Left ventricle myocardium superior (tissue), 1 donor: Measurements from ENCODE around the gene STAT4. TPM values are rescaled to one million over a fixed set of nuclear protein-coding genes. Genes with fewer than 3 reads are reported as not detected.

ENCODE experiments used
- ATAC-seq: fragments of 200-7000 bp; cut with Tn5 transposase; one replicate; pipeline ENCODE4 v1.9.1; 2020; ENCODE audit warnings: mild to moderate bottlenecking, moderate library complexity
- DNase-seq: peaks from one replicate; pipeline ENCODE4 v3.0.0-alpha.2; 2020
- intact Hi-C: fragments of 100-400 bp; cut with micrococcal nuclease; formaldehyde crosslinking; loops from one replicate; pipeline ENCODE4 v1.11.0; 2022
- total RNA-seq: library from RNA; stranded (reverse); fragmentation: NEBNext Ultra II Directional; extraction: Animal tissue kit (Norgen Biotek cat#: 25700); gene quantifications from one replicate; pipeline ENCODE4 v1.2.1, GENCODE V29; 2021
- donor health status: DM: no; HTN: yes; CAD: no; lungs with severe emphysema.

STAT4 gene
- total RNA-seq, 1 donor from 2014 or later = 0.57 TPM

DNA sequence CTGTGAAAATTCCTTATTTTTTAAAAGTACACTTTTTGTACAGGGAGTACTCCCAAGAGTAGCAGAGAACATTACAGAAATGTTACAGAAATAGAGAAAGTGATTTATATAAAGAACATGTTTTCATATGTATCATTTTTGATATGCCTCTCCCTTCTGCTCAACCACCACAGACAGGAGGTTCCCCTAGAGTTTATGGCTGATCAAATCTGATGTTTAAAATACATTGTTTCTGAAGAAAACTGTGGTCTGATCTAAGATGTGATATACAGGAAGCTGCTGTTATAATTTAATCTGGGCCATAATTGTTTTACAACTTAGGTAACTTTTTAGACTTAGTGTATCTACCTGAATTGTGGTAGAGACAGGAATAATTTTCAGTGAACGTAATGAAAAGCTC, 37.0 kb downstream of the STAT4 start:
- ATAC-seq (no peak), DNase-seq (no peak)
- intact Hi-C loops = no loop called here

DNA sequence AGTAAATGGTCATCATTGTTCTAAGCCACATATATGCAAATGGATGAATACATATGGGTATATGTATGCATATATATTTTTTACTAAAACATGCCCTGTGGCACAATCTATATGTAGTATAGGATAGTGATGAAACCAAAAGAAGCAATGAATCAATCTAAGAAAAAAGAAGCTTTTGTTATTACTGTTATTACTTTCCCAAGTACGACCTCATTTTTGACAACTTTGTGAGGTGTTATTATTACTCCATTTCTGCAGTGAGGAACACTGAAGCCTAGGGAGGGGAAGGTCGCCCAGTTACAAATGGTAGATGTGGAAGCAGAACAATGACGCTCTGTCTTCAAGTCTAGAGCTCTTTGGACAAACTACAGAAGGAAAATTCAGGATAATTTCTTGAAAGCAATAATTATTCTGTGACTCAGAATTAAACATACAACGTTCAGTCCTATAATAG, 38.3 kb downstream of the STAT4 start:
- intact Hi-C loops = no loop called here
- ATAC-seq (no peak), DNase-seq (no peak)

DNA sequence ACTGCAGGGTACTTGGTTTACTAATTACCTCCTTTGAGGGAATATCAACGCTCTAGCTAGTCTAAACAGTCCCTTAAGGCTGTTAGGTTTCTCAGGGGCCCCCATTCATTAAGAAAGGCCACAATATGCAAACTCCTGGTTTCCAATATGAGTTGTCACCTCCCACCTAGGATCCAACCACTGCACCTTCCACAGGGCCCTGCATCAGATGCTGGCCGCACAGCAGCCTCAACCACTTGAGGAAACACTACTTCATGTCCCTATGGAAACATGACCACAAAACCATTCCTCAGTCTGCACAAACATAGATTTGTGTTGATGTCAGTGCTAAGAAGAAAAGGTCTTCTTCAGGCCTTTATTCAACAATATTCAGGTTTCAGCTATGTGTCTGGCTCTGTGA, 40.9 kb downstream of the STAT4 start:
- ATAC-seq = no peak
- intact Hi-C loops = no loop called here
- DNase-seq = no peak

DNA sequence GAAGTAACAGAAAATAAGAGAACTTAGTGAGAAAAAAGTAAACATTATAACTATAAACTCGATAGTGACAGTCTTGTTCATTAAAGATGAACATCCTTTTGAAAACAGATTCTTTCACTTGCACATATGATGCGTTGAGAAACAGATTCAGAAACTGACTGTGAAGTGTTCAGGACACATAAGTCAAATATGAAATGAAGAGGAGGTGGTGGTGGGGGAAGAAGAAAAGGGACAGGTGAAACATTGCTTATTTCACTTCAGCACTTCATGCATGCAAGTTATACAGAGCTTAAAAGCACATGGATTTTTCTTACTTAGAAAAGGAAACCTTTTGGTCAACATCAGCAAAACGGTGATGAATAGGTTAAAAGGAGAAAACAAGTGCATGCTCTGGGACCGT, 42.5 kb downstream of the STAT4 start:
- DNase-seq = no peak
- intact Hi-C loops = no loop called here
- ATAC-seq = no peak

DNA sequence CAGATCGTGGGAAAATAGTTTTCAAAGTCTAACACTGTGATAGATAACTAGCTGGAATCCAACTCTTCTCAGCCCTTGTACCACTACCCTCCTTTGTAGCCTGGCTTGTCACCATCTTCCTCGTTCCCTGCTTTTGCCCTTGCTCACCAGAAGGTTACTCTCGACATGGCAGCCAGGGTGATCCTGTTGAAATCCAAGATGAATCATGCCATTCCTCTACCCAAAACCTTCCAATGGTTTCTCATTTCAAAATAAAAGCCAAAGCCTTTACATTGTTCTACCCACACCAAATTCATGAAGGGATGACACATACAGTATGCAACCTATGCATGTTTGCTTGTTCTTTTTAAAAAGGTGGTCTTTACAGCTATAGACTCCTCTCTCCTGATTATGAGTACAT, 45.7 kb downstream of the STAT4 start:
- DNase-seq (no peak), ATAC-seq (no peak)
- intact Hi-C loops = no loop called here

DNA sequence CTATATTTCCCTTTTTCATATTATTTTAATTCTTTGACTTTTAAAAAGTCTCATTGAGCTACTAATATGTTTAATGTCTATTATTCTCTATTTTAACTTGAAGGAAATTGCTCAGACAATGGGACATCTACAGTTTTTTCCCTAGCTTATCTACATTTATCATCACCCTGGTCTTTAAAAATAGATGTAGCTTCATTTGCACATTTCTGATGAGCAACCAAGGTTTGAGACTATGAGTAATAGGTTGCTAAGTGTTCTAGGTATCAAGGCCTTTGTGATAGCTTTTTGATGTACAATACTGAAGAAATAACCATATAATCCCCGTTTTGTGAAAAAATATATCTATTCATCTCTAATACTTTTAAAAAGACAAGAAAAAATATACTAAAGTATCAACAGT, 47.0 kb downstream of the STAT4 start:
- intact Hi-C loops = no loop called here
- ATAC-seq = no peak
- no peak for DNase-seq

DNA sequence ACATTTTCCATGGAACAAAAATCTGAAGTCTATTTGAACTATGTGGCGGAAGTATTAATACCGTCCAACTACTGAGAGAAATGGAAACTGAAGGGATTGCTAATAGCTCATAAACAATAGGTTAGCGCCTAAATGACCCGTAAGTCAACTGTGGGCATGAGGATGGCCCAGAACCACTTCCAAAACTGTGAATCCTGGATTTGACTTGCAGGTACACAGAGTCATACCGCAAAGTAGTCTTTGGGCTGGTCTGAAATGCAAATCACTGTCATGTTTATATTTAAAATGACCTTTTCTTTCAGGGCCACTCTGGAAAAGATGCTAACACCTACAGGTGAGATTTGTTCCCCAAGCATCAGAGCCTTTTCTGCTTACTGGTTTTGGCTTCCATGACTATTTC, 50.6 kb downstream of the STAT4 start:
- intact Hi-C loops = no loop called here
- DNase-seq (no peak), ATAC-seq (no peak)

DNA sequence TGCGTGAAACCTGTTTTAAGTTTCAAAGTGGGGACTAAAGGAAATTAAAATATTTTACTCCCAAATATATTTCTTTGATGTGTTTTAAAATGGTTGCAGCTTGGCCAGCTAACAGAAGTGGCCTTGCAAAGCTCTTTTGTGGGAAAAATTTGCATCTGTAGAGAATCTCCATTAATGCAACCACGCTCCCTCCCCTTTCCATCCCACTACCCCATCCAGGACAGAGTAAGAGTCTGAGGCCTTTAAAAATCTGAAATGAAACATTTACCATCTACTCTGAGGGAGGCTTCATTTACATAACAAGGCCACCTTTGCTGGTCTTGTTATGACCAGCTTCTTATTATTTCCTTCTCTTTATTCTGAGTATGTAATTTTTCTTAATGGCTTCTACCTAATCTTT, 63.5 kb downstream of the STAT4 start:
- intact Hi-C loops = no loop called here

DNA sequence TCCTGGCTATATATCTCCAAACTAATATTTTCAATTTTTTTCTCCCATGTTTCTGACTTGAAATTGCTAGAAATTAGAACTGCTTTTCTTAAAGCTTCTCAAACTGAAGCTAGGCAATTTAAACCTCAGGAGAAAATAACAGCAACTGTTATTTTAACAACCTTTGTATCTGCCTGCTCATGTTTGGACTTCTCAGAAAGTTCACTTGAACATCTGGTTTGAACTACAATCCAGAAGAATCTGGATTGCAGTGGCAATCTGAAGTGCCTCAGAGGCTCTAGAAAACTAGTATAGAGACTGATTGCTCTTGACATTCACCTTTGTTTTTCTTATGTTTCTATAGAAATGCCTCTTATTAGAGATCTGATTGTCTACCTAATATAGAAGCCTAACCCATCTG, 64.1 kb downstream of the STAT4 start:
- intact Hi-C loops = no loop called here
- ATAC-seq = no peak
- DNase-seq = no peak

More for the DNA sequence above, 63.5 kb downstream of the STAT4 start:
- no peak for ATAC-seq
- DNase-seq = no peak

DNA sequence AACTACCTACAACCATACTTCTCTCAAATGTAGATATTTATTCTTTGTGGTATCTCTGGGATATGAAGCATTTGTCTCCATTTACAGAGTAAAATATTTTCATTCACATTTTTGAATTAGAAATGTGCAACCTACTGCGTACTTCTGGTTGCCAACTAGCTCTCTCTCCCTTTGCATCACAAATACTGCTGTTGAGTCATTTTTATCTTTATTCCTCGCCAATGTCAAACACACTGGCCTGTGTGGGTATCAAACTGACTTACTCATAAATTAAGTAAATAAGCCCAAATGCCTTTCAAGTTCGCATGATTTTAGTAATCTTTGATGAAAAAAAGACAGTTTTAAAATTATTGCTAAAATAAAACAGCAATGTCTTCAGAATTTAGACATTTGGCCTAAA, 67.3 kb downstream of the STAT4 start:
- ATAC-seq (no peak), DNase-seq (no peak)
- intact Hi-C loops = no loop called here

DNA sequence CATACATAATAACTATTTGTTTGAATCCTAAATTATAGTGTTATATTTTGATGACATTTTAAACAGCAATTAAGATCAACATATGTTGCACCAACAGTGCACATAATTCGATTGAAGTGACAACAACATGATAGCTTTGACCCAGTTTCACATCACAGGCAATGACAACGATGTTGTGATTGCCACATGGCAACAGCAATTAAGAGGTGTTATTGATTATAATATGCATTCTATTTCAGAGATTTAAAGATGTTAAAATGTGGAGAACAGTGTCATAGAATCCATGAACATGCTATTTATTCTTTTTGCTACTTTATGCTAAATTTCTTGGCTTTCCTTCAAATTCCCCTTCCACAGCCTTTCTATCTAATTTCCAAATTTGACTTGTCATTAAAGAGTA, 68.5 kb downstream of the STAT4 start:
- intact Hi-C loops = no loop called here
- DNase-seq = no peak
- ATAC-seq = no peak

DNA sequence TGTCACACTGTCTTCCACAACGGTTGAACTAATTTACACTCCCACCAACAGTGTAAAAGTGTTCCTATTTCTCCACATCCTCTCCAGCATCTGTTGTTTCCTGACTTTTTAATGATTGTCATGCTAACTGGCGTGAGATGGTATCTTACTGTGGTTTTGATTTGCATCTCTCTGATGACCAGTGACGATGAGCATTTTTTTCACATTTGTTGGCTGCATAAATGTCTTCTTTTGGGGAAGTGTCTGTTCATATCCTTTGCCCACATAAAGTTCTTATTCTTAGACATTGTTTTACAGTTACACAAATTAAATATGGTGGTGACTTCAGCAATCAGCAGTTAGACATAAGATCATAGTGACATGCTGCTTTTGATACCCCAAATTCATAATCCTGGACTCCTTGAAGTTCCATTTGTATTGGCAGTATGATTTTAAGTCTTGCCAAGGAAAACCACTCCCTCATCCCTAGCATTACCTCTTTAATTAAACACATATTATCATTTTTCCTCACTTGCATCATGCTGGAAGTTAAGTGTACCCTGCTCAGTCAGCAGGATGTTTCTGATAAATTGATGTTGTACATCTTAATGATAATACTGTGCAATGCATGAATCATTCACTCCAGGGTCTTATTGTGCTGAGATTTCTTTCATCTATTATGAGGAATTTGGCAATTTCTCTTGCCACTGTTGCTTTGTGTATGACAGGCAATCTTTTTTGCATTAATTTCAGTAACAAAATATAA, 69.2 kb downstream of the STAT4 start:
- DNase-seq (no peak), ATAC-seq (no peak)
- intact Hi-C loops = no loop called here

DNA sequence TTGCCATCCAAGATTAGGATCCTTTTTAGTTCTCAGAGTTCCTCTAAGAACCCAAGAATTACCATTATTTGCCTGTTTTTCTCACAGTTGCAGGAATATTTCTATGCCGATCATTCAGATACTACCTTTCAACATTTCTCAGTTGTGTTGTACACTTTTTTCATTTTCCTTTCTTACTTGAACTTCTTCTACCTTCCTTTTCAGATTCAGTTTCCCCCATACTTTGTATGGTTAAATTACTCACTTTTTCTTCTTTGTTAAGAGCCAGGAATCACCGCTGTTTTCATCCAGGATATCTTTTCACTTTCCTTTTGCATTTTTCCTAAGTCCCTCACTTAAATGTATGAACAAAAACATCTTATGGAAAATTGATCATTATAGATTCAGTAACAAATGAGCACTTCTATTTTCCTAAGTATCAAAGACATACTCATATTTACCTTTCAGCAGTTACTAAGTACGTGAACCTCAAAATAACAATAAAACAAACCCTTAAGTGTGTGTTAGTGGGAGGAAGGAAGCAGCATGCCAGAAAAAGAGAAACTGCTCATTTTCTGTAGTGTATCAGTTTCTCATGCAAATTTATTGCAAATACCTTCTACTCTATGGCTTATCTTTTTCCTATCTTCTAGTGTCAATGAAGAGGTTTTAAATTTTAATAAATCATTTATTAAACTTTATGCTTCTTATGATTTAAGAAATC, 72.5 kb downstream of the STAT4 start:
- DNase-seq (no peak), ATAC-seq (no peak)
- intact Hi-C loops = no loop called here

DNA sequence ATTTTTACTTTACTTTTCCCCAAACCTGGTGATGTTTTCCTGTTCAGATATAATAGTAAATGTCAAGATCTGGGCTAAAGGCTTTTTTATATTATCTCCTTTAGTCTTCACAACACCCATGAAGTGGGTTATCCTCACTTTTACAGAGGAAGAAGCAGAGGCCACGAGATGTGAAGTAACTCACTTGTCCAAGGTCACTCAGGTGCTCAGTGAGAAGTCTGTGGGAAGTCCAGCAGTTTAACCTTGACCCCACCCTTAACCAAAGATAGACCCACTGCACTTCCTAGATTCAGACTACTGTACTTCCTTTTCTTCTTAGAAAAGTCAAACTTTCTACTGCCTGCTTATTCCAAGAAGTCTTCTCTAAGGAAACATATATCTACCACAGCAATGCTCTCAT, 80.5 kb downstream of the STAT4 start:
- DNase-seq = no peak
- intact Hi-C loops = no loop called here
- ATAC-seq = no peak

DNA sequence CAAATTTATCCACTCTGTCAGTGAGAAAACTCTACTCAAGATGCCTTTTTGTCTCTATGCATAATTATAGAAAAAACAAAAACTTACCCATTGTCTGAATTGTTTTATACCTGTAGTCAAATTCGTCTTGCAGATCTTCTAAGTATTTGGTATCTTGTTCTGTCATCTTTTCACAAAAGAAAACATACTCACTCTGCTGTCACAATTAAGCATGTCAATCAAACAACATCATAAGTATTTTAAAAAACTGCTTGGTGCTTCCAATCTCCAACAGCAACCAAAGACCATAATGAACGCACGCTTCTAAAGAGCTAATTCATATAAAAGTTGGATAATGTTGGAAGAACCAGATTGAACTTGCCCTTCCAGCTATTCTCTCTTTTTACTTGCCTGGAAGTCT, 81.2 kb downstream of the STAT4 start:
- intact Hi-C loops = no loop called here
- DNase-seq (no peak), ATAC-seq (no peak)

DNA sequence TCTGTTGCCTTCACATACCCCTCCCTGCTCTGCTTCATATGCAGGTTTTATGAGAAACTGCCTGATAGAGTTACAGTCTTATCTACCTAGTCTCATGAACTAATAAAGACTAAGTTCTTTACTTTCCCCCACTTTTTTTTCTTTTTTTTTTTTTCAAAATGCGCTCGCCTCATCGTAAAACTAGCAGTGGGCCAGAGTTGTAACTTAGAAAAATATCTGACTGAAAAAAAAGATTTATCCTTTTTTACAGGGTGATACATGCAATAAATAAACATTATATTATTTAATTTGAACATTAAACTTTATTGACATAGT, 83.9 kb downstream of the STAT4 start:
- no peak for ATAC-seq
- intact Hi-C loops = no loop called here
- no peak for DNase-seq

DNA sequence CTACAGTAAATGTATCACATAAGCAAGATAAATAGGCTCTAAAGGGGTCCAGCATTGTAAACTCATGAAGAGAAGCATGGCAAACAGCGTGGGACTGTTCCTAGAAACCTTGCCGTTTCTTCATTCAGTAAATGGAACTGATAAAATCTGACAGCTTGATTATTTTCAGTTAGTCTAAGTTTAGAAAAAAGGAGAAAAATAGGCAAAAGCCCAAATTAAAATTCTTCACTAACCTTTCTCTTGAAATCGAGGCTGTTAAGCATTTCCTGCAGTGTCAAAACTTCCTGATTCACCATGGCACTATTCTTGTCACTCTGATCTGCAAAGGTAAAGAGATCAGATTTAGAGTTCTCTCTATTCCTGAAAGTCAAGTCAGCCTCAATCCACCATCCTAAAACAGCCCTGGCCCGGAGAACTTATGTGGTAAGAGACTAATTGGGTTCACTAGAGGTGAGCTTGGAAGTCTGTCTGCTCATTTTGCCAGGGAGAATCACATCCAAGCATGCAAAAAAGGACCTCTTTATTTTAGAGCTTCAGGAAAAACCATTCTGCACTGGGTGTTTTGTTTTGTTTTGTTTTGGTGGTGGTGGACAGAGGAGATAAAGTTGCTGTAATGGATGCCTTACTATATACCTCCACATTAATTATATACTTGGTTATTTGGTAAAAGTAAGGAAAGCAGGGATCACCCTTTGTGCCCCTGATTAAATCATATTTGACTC, 84.4 kb downstream of the STAT4 start:
- intact Hi-C loops = no loop called here
- DNase-seq (no peak), ATAC-seq (peak; percentile 47)

DNA sequence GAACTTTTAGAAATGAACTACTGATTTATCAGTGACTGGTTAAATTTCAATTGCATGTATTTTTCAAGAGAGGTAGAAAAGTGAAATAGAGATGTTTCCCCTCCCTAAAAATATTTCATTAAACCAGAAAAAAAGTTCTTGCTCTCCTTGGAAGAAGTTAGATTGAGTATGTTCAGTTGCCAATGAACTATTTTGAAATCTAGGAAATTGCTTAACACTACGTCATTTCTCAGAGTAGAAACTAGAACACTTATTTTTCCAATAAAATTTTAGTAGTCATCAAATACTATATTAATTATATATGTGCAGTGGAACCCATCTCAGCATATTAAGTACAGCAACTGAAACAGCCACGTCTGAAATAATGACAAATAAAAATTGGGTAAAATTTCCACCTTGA, 85.0 kb downstream of the STAT4 start:
- DNase-seq (no peak), ATAC-seq (peak; percentile 39)
- intact Hi-C loops = no loop called here

DNA sequence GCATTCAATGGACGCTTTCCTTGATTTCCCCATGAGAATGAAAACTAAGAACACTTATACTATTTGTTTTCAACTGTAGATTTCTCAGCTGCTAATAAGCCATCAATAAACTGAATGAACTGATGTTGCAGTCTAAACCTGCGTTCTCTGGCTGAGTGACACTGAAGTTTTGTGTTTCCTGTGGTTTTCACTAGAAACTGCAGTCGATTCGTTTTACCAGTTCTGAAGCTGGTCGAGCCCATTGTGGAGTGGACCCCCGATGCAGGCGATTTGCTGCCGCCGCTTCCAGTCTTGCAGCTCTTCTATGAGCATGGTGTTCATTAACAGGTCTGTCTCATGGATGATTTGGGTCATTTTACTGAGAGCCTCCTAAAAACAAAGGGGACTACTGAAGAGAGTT, 86.2 kb downstream of the STAT4 start:
- ATAC-seq = no peak
- intact Hi-C loops = no loop called here

DNA sequence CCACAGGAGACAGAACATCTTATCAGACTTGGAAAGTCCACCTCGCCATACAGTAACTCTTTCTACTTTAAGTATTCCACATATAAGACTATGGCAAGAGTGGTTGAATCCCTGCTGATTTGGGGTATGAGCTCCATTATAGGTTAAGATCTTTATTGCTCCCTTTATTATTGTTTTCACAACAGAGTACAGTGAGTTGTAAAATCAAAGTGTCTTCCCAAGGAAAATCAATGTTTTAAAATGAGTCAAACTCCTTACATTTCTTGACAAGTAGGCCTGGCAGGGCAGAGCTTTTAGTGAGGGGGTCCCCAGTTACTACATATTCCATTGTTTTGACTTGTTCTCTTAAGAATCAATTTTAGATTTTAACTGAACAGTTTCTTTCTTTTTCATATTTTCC, 87.2 kb downstream of the STAT4 start:
- DNase-seq = no peak
- intact Hi-C loops = no loop called here
- ATAC-seq = no peak

More for the DNA sequence above, 86.2 kb downstream of the STAT4 start:
- DNase-seq = no peak
